OCI-LY1 (cell line): ENCODE data around the gene RAB3IL1.

Experiments used
- EZH2 ChIP-seq: fragments of 200-600 bp; sonication (generic), shearing (Covaris generic); IDR thresholded peaks from 2 replicates; pipeline ENCODE4 v1.8.0; 2017; ENCODE audit warnings: borderline replicate concordance, mixed run types, mild to moderate bottlenecking, antibody characterized with exemption, low read length, moderate library complexity, mixed read lengths
- TF ChIP-seq, protein P1 (sequence below): fragments of 200-600 bp; sonication (generic), shearing (Covaris generic); IDR thresholded peaks from 2 replicates; pipeline ENCODE4 v1.5.1; 2017; ENCODE audit warnings: mild to moderate bottlenecking, antibody characterized with exemption, low read length, moderate library complexity, mixed read lengths

GRCh38 chr11:61880454-61880853 is 36.9 kb downstream of the RAB3IL1 start:
- TF ChIP-seq, protein P1, sequence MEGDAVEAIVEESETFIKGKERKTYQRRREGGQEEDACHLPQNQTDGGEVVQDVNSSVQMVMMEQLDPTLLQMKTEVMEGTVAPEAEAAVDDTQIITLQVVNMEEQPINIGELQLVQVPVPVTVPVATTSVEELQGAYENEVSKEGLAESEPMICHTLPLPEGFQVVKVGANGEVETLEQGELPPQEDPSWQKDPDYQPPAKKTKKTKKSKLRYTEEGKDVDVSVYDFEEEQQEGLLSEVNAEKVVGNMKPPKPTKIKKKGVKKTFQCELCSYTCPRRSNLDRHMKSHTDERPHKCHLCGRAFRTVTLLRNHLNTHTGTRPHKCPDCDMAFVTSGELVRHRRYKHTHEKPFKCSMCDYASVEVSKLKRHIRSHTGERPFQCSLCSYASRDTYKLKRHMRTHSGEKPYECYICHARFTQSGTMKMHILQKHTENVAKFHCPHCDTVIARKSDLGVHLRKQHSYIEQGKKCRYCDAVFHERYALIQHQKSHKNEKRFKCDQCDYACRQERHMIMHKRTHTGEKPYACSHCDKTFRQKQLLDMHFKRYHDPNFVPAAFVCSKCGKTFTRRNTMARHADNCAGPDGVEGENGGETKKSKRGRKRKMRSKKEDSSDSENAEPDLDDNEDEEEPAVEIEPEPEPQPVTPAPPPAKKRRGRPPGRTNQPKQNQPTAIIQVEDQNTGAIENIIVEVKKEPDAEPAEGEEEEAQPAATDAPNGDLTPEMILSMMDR: no peak
- TF ChIP-seq EZH2: no peak
